DND-41 (cell line): ENCODE data around the gene CRYBA2.

Experiments
- CTCF ChIP-seq: IDR thresholded peaks from 2 replicates; pipeline ENCODE4 v1.5.1; 2012; ENCODE audit warnings: borderline replicate concordance, low read length, moderate library complexity, mild to moderate bottlenecking; ENCODE audit not compliant: poor library complexity, severe bottlenecking; ENCODE audit errors: extremely low read depth
- EZH2 ChIP-seq: IDR thresholded peaks from 3 replicates; pipeline ENCODE4 v1.6.1; 2012; ENCODE audit warnings: borderline replicate concordance, low read depth, mild to moderate bottlenecking, moderate library complexity, low read length, inconsistent platforms; ENCODE audit not compliant: severe bottlenecking

GRCh38 chr2:219022616-219023015 lies 29.4 kb upstream of the CRYBA2 start:
- TF ChIP-seq CTCF = no peak
- no peak for TF ChIP-seq EZH2
